A549 treated with RU486 at 1 μM for 4 hours (cell line): Measurements from ENCODE around the gene IGIP. TPM values are rescaled to one million over a fixed set of nuclear protein-coding genes. Genes with fewer than 3 reads are reported as not detected.

Source experiments
- total RNA-seq: library from RNA; stranded (reverse); fragments of 200-300 nt; extraction: Qiagen RNA extraction; gene quantifications from 5 replicates; pipeline ENCODE4 v1.2.3, GENCODE V29; 2022; ENCODE audit warnings: low read depth

IGIP gene
- 0.53 to 1.1 TPM (median 0.94 TPM) in 5 replicates for total RNA-seq

DNA sequence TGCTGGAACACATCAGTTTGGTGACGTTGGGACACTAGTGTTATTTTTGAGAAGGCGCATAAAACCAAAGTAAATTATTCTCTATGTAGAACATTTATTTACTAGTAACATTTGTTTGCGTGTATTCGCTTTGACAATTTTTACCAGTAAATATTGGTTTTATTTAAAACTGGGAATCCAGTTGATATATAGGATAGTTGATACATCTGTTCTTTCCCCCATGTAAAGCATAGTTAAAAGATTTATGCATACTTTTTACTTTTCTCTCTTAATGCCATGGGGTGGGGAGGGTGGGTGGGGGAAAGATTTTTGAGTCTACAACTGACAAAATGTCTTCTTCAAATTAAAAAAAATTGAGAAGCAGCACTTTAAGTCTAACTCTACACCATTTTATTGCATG, at the start of gene IGIP:
TSS of gene IGIP (plus strand) at position 301 of the 400 bp plus-strand sequence. CDS start 2,540 bp downstream, outside the sequence.

DNA sequence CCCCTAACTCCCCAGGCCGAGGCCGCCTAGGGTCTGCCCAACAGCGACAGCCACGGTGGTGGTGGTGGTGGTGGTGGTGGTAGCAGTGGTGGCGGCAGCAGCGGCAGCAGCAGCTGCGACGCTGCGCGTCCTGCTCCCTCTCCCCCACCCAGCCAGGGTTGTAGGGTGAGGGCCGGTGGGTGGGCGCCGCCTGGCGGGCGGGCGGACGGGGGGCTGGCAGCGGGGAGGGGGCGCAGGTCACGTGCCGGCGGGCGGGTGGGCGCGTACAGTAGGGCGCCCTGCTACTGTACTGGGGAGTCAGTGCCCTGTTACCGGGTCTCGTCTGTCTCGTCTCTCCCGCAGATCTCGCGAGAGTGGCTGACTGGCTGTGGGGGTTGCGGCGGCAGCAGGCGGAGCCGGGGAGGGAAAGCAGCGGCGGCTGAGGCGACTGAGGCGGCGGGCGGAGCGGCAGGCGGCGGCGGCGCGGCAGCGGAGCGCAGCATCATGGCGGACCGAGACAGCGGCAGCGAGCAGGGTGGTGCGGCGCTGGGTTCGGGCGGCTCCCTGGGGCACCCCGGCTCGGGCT, 12.0 kb upstream of the IGIP start, which contains the start of gene PURA:
TSS of gene PURA (plus strand) at position 411 of the 565 bp plus-strand sequence. CDS start at position 484, 73 bp downstream.

DNA sequence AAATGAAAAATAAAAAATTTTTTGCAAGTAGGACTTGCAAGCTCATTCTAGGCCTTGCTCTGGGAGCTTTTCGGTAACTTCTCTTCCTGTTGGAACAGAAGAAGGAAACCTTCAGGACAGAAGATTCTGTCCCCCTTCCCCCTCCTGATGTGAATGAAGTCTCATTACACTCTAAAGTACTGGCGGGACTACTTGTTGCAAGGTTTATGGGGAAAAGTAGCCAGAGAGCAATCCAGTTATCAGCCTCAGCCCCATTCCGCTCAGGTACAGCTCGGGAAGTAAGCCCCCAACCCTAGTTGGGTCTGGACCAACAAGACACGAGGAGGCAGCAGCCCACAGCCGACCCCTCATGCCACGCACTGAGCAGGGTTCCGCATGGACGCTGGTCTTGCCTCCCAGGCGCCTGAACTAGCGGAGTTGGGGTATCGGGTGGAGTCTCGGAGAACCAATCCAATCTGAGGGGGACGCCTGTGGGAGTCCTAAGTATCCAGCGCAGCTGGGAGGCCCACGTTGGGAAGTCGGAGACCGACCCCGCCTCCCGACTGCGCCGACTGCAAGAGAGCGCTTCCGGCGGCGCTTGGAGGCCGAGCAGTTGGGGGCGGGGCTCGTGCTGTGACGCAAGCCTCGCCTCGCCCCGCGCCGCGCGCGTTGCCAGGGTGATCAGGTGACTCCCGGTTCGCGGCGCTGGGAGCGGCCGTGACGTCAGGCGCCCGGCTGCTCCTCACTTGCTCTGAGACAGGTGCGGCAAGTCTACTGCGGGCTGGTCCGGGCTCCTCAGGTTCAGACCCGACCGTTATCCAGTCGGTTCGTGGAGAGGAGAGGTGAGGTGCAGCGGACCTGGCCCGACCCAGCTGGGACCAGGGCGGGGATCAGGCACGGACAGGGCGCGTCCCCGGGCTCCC, 49.0 kb downstream of the IGIP start, which contains the start of gene CYSTM1:
TSS of gene CYSTM1 (plus strand) at position 724 of the 902 bp plus-strand sequence. CDS start 19,278 bp downstream, outside the sequence.

Other genes with a start within 250 kb of the IGIP start
- 1.8 to 2.8 TPM (median 2.1 TPM) in 5 replicates for gene NRG2, start 82.6 kb upstream of the IGIP start, total RNA-seq
- 4.9 to 7.6 TPM (median 5.9 TPM) in 5 replicates for gene PURA, start 11.8 kb upstream of the IGIP start, total RNA-seq
- gene CYSTM1, start 49.3 kb downstream of the IGIP start, total RNA-seq = 151 to 227 TPM (median 171 TPM) in 5 replicates
- 91.6 to 147 TPM (median 95.1 TPM) in 5 replicates for gene PFDN1, start 177.2 kb downstream of the IGIP start, total RNA-seq
- 5.8 to 7.6 TPM (median 7.1 TPM) in 5 replicates for gene HBEGF, start 220.7 kb downstream of the IGIP start, total RNA-seq
- not detected in 5 replicates for gene SLC4A9, start 234.3 kb downstream of the IGIP start, total RNA-seq